ENCODE measurements around the gene LLPH. TPM values are rescaled to one million over a fixed set of nuclear protein-coding genes. Genes with fewer than 3 reads are reported as not detected.

The LLPH gene
- polyA plus RNA-seq, 3 donors = 3.1 to 44.0 (median 33.4) TPM

DNA sequence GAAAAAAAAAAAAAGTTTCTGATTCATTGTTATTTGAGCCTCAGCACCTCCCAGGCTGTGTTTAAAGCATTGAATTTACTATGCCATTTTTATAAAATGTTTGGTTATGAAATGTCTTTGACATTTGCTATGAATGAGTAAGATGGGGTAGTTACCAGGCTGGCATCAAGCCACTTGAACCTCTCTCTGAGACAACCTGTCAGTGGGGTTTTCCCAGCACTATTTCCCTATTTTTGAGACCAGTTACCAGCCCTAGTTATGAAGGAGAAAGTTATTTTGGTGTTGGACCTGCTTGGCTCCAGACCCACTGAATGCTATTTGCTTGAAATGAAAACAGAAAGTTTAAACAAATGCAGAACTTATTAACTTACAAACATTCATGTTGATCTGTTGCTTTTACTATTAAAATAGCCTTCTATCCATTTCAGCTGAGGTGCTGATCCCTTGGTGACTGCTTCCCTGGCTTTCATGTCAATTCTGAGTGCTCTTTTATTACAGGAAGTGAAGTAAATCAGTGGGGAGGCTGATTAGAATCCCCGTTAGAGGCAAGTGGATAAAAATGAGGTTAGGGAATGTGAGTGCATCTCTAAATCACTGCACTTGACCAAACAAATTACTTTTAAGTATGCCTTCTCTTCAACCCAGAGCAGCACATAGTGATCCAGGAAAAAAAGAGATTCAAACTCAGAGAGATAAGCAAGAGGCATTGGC is 37.8 kb downstream of the LLPH start:
- peak overlapping the region in 1 of 2 donors; percentile 42 for H3K4me3 Mint-ChIP-seq
- Histone ChIP-seq H3K27me3 (ENCODE audit: control insufficient read depth in 2 of 2, insufficient read depth in 2 of 2, low read length in 2 of 2) (no peaks in the 10 kb centered on the region), H2AFZ (ENCODE audit: insufficient read depth, low read depth, low read length, poor library complexity, severe bottlenecking) (peak overlapping the region; percentile 7), H3K9me3 (replicated peaks in 1 of 2; ENCODE audit: control insufficient read depth in 1 of 2, insufficient read depth in 1 of 2, low read length in 2 of 2) (no peaks in the 10 kb centered on the region), H4K20me1 (ENCODE audit: insufficient read depth, low read length) (no peaks in the 10 kb centered on the region), H3K79me2 (ENCODE audit: insufficient read depth, low read length) (no peaks in the 10 kb centered on the region), H3K36me3 (replicated peaks in 1 of 2; ENCODE audit: control insufficient read depth in 1 of 2, insufficient read depth in 2 of 2, low read length in 2 of 2) (no peaks in the 10 kb centered on the region), H3K4me2 (replicated peaks; ENCODE audit: extremely low read depth, low read length, poor library complexity, severe bottlenecking) (no peak overlapping the region), H3K27ac (ENCODE audit: low read depth in 1 of 2, low read length in 2 of 2) (peak overlapping the region in 1 of 2 donors; percentile 37), H3K4me3 (replicated peaks in 1 of 3; ENCODE audit: low read depth in 2 of 3, low read length in 3 of 3) (no peak overlapping the region), H3K4me1 (ENCODE audit: control insufficient read depth in 1 of 2, insufficient read depth in 2 of 2, low read length in 2 of 2) (no peaks in the 10 kb centered on the region), H3K9ac (ENCODE audit: insufficient read depth, low read length, poor library complexity, severe bottlenecking) (no peak overlapping the region)
- peak overlapping the region in 4 of 7 donors; percentile 7 to 64 (median 38) for H3K27ac Mint-ChIP-seq
- H3K27me3 Mint-ChIP-seq (ENCODE audit: low read depth in 3 of 3) = peaks cover 0 to 2% (median 1%) of the 10 kb centered on the region in 3 donors
- H3K4me1 Mint-ChIP-seq = peaks cover 11% of the 10 kb centered on the region
- peak; percentile 60 to 90 (median 65) for DNase-seq
- intact Hi-C loops (cut with micrococcal nuclease) = no loop called here
- peaks cover 0 to 4% (median 0%) of the 10 kb centered on the region in 7 donors for H3K9me3 Mint-ChIP-seq
- TF ChIP-seq, protein P1, sequence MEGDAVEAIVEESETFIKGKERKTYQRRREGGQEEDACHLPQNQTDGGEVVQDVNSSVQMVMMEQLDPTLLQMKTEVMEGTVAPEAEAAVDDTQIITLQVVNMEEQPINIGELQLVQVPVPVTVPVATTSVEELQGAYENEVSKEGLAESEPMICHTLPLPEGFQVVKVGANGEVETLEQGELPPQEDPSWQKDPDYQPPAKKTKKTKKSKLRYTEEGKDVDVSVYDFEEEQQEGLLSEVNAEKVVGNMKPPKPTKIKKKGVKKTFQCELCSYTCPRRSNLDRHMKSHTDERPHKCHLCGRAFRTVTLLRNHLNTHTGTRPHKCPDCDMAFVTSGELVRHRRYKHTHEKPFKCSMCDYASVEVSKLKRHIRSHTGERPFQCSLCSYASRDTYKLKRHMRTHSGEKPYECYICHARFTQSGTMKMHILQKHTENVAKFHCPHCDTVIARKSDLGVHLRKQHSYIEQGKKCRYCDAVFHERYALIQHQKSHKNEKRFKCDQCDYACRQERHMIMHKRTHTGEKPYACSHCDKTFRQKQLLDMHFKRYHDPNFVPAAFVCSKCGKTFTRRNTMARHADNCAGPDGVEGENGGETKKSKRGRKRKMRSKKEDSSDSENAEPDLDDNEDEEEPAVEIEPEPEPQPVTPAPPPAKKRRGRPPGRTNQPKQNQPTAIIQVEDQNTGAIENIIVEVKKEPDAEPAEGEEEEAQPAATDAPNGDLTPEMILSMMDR (IDR thresholded peaks at IDR 0.05) = no peak
- no peaks in the 10 kb centered on the region for H3K36me3 Mint-ChIP-seq
- no CpG with 5 or more reads among the region's 1 CpG for WGBS (ENCODE audit: insufficient coverage)

DNA sequence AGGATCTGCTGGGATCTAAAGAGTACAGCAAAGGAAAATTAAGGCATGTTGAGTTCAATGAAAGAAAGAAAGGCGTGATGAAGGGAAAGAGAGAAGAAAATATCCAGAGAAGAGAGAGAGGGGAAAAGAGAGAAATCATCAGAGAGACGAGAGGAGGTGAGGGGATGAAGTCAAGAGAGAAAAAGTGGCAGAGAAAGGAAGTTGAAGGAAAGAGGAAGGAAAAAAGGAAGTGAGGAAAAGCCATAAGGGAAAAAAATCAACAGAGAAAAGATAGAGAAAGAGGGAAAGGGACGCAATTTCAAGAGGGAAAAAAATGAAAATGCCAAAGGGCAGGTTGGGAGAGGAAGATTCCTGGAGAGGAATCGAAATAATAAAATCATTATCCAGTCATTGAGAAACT is 40.4 kb downstream of the LLPH start:
- intact Hi-C loops (cut with micrococcal nuclease) = no loop called here
- Mint-ChIP-seq H3K9me3 (no peaks in the 10 kb centered on the region), H3K4me1 (peaks cover 11% of the 10 kb centered on the region), H3K27ac (no peak overlapping the region), H3K4me3 (no peak overlapping the region), H3K36me3 (no peaks in the 10 kb centered on the region), H3K27me3 (ENCODE audit: low read depth in 3 of 3) (peaks cover 0 to 4% (median 0%) of the 10 kb centered on the region in 3 donors)
- Histone ChIP-seq H3K9me3 (replicated peaks in 1 of 2; ENCODE audit: control insufficient read depth in 1 of 2, insufficient read depth in 1 of 2, low read length in 2 of 2) (no peaks in the 10 kb centered on the region), H4K20me1 (ENCODE audit: insufficient read depth, low read length) (no peaks in the 10 kb centered on the region), H3K9ac (ENCODE audit: insufficient read depth, low read length, poor library complexity, severe bottlenecking) (no peak overlapping the region), H3K4me3 (replicated peaks in 1 of 3; ENCODE audit: low read depth in 2 of 3, low read length in 3 of 3) (no peak overlapping the region), H3K4me1 (ENCODE audit: control insufficient read depth in 1 of 2, insufficient read depth in 2 of 2, low read length in 2 of 2) (no peaks in the 10 kb centered on the region), H3K36me3 (replicated peaks in 1 of 2; ENCODE audit: control insufficient read depth in 1 of 2, insufficient read depth in 2 of 2, low read length in 2 of 2) (no peaks in the 10 kb centered on the region), H3K27me3 (ENCODE audit: control insufficient read depth in 2 of 2, insufficient read depth in 2 of 2, low read length in 2 of 2) (no peaks in the 10 kb centered on the region), H2AFZ (ENCODE audit: insufficient read depth, low read depth, low read length, poor library complexity, severe bottlenecking) (no peak overlapping the region), H3K79me2 (ENCODE audit: insufficient read depth, low read length) (no peaks in the 10 kb centered on the region), H3K4me2 (replicated peaks; ENCODE audit: extremely low read depth, low read length, poor library complexity, severe bottlenecking) (no peak overlapping the region), H3K27ac (ENCODE audit: low read depth in 1 of 2, low read length in 2 of 2) (no peak overlapping the region)
- TF ChIP-seq, protein P1 (IDR thresholded peaks at IDR 0.05) = no peak
- no peak for DNase-seq
- whole genome bisulfite sequencing (ENCODE audit: insufficient coverage) = 85% methylated on average over 3 of the region's 4 CpGs

Measured in CD14-positive monocyte (primary cell).